ENCODE data around the gene DLG2.

Gene DLG2

DNA sequence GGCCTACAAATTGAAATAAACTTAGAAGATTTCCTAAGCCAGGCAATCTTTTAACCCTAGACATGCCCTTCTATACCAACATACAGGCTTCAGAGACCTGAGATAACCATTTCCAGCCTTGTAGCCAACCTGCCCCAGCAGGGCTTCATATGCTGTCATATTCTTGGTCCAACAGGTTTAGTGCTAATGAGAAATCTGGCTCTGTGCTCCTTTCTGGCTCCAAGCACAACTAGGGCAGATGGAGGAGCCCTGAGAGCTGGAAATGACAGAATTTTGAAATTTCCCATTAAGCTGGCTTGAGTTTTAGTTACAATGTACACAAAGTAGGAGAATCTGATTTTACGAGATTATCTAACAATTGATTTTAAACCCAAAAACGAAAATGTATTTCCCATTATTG is 2018.0 kb downstream of the DLG2 start:
- TF ChIP-seq FOXM1 (IDR thresholded peaks at IDR 0.05; ENCODE audit: borderline replicate concordance, low read depth) (no peak), RAD21 (IDR thresholded peaks at IDR 0.05; ENCODE audit: low read depth) (no peak), CEBPB (IDR thresholded peaks at IDR 0.05) (no peak), EGR1 (IDR thresholded peaks at IDR 0.05) (no peak), TCF12 (IDR thresholded peaks at IDR 0.05; ENCODE audit: low read depth) (no peak), TAF1 (IDR thresholded peaks at IDR 0.05; ENCODE audit: low read depth) (no peak), NFIC (IDR thresholded peaks at IDR 0.05) (no peak), CREB1 (IDR thresholded peaks at IDR 0.05; ENCODE audit: low read depth) (no peak), YY1 (IDR thresholded peaks at IDR 0.05; ENCODE audit: low read depth) (no peak), EP300 (IDR thresholded peaks at IDR 0.05; ENCODE audit: borderline replicate concordance) (no peak), TEAD4 (IDR thresholded peaks at IDR 0.05) (no peak), ZBTB7A (IDR thresholded peaks at IDR 0.05; ENCODE audit: low read depth) (no peak)
- TF ChIP-seq, protein P1, sequence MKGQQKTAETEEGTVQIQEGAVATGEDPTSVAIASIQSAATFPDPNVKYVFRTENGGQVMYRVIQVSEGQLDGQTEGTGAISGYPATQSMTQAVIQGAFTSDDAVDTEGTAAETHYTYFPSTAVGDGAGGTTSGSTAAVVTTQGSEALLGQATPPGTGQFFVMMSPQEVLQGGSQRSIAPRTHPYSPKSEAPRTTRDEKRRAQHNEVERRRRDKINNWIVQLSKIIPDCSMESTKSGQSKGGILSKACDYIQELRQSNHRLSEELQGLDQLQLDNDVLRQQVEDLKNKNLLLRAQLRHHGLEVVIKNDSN (IDR thresholded peaks at IDR 0.05): no peak
- TF ChIP-seq, protein P2, sequence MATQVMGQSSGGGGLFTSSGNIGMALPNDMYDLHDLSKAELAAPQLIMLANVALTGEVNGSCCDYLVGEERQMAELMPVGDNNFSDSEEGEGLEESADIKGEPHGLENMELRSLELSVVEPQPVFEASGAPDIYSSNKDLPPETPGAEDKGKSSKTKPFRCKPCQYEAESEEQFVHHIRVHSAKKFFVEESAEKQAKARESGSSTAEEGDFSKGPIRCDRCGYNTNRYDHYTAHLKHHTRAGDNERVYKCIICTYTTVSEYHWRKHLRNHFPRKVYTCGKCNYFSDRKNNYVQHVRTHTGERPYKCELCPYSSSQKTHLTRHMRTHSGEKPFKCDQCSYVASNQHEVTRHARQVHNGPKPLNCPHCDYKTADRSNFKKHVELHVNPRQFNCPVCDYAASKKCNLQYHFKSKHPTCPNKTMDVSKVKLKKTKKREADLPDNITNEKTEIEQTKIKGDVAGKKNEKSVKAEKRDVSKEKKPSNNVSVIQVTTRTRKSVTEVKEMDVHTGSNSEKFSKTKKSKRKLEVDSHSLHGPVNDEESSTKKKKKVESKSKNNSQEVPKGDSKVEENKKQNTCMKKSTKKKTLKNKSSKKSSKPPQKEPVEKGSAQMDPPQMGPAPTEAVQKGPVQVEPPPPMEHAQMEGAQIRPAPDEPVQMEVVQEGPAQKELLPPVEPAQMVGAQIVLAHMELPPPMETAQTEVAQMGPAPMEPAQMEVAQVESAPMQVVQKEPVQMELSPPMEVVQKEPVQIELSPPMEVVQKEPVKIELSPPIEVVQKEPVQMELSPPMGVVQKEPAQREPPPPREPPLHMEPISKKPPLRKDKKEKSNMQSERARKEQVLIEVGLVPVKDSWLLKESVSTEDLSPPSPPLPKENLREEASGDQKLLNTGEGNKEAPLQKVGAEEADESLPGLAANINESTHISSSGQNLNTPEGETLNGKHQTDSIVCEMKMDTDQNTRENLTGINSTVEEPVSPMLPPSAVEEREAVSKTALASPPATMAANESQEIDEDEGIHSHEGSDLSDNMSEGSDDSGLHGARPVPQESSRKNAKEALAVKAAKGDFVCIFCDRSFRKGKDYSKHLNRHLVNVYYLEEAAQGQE (IDR thresholded peaks at IDR 0.05; ENCODE audit: low read depth): no peak
- TF ChIP-seq, protein P3, sequence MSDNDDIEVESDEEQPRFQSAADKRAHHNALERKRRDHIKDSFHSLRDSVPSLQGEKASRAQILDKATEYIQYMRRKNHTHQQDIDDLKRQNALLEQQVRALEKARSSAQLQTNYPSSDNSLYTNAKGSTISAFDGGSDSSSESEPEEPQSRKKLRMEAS (IDR thresholded peaks at IDR 0.05): no peak

DNA sequence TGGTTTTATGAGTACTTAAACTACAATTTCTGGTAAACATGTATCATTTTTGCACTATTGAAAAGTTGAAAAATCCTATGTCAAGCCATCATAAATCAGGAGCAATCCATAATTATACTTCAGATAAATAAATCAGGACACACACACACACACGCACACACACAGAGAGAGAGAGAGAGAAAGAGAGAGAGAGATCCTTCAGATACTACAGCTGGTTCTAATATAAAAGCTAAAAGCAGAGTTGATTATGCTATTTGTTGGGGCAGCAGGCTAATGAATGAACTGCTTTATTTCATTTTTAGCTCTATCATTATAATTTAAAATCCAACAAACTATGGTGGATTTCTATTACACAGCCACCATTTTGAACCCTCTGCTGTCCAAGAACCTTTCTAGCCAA is 2018.6 kb downstream of the DLG2 start:
- TF ChIP-seq NFIC (IDR thresholded peaks at IDR 0.05) (no peak), EP300 (IDR thresholded peaks at IDR 0.05; ENCODE audit: borderline replicate concordance) (no peak), RAD21 (IDR thresholded peaks at IDR 0.05; ENCODE audit: low read depth) (no peak), EGR1 (IDR thresholded peaks at IDR 0.05) (no peak), YY1 (IDR thresholded peaks at IDR 0.05; ENCODE audit: low read depth) (no peak), ZBTB7A (IDR thresholded peaks at IDR 0.05; ENCODE audit: low read depth) (no peak), TCF12 (IDR thresholded peaks at IDR 0.05; ENCODE audit: low read depth) (no peak), CREB1 (IDR thresholded peaks at IDR 0.05; ENCODE audit: low read depth) (no peak), FOXM1 (IDR thresholded peaks at IDR 0.05; ENCODE audit: borderline replicate concordance, low read depth) (no peak), TEAD4 (IDR thresholded peaks at IDR 0.05) (no peak), CEBPB (IDR thresholded peaks at IDR 0.05) (no peak)
- TF ChIP-seq, protein P2 (IDR thresholded peaks at IDR 0.05; ENCODE audit: low read depth): no peak

- TF ChIP-seq, protein P2 (IDR thresholded peaks at IDR 0.05; ENCODE audit: low read depth): no peak
- TF ChIP-seq, protein P1 (IDR thresholded peaks at IDR 0.05): no peak
- TF ChIP-seq TAF1 (IDR thresholded peaks at IDR 0.05; ENCODE audit: low read depth): no peak
- no peak for TF ChIP-seq ZBTB7A (IDR thresholded peaks at IDR 0.05; ENCODE audit: low read depth)
- TF ChIP-seq YY1 (IDR thresholded peaks at IDR 0.05; ENCODE audit: low read depth): no peak
- TF ChIP-seq TCF12 (IDR thresholded peaks at IDR 0.05; ENCODE audit: low read depth): no peak
Measured at GRCh38 chr11:83601914-83602527, 2025.1 kb downstream of the DLG2 start.

GRCh38 chr11:83601201-83601913 is 2025.8 kb downstream of the DLG2 start:
- TF ChIP-seq, protein P3 (IDR thresholded peaks at IDR 0.05): no peak
- TF ChIP-seq CEBPB (IDR thresholded peaks at IDR 0.05): no peak
- no peak for TF ChIP-seq TAF1 (IDR thresholded peaks at IDR 0.05; ENCODE audit: low read depth)
- no peak for TF ChIP-seq EP300 (IDR thresholded peaks at IDR 0.05; ENCODE audit: borderline replicate concordance)
- TF ChIP-seq YY1 (IDR thresholded peaks at IDR 0.05; ENCODE audit: low read depth): no peak
- no peak for TF ChIP-seq NFIC (IDR thresholded peaks at IDR 0.05)
